SU-DHL-6 (cell line): ENCODE measurements around the gene STK16.

Experiments used
- H2AFZ ChIP-seq: fragments of 200-600 bp; sonication (generic); 2 replicates; pipeline ENCODE4 v1.6.1; 2014; ENCODE audit warnings: low read depth, mild to moderate bottlenecking, moderate library complexity, mixed read lengths, antibody characterized with exemption, low read length; ENCODE audit not compliant: severe bottlenecking
- H3F3A ChIP-seq: fragments of 200-600 bp; shearing (Covaris generic); 2 replicates; pipeline ENCODE4 v1.6.0; 2016; ENCODE audit warnings: antibody characterized with exemption, mild to moderate bottlenecking; ENCODE audit not compliant: insufficient read depth
- H3K27ac ChIP-seq: fragments of 200-600 bp; sonication (generic); 2 replicates; pipeline ENCODE4 v1.5.1; 2016; ENCODE audit warnings: low read depth, mild to moderate bottlenecking, low read length, moderate library complexity, mixed read lengths
- H3K27me3 ChIP-seq: fragments of 200-600 bp; sonication (generic), shearing (Covaris generic); 2 replicates; pipeline ENCODE4 v1.6.0; 2014; ENCODE audit warnings: mild to moderate bottlenecking, low read length
- H3K36me3 ChIP-seq: fragments of 200-600 bp; sonication (generic); 2 replicates; pipeline ENCODE4 v1.6.1; 2014; ENCODE audit warnings: mild to moderate bottlenecking, low read length, mixed read lengths
- H3K4me2 ChIP-seq: fragments of 300-600, 200-600 bp; shearing (Covaris generic), sonication (generic); 2 replicates; pipeline ENCODE4 v1.6.0; 2014; ENCODE audit warnings: low read length, low read depth, mild to moderate bottlenecking; ENCODE audit not compliant: poor library complexity, severe bottlenecking
- H3K4me3 ChIP-seq: fragments of 200-600 bp; sonication (generic); 2 replicates; pipeline ENCODE4 v1.5.1; 2014; ENCODE audit warnings: antibody characterized with exemption, low read length, mild to moderate bottlenecking, mixed read lengths; ENCODE audit not compliant: insufficient read depth, poor library complexity, severe bottlenecking
- H3K79me2 ChIP-seq: fragments of 200-600 bp; sonication (generic); 2 replicates; pipeline ENCODE4 v1.6.1; 2014; ENCODE audit warnings: mild to moderate bottlenecking, low read length, moderate library complexity; ENCODE audit not compliant: insufficient read depth
- H3K9ac ChIP-seq: fragments of 200-600 bp; sonication (generic); 2 replicates; pipeline ENCODE4 v1.7.0; 2014; ENCODE audit warnings: mild to moderate bottlenecking, low read length
- H3K9me2 ChIP-seq: fragments of 200-600 bp; sonication (generic); replicated peaks from 2 replicates; pipeline ENCODE4 v1.6.1; 2014; ENCODE audit warnings: low read length; ENCODE audit not compliant: insufficient read depth
- H3K9me3 ChIP-seq: fragments of 200-600 bp; sonication (generic); 2 replicates; pipeline ENCODE4 v1.6.1; 2014; ENCODE audit warnings: low read length, mixed read lengths; ENCODE audit not compliant: insufficient read depth
- H4K20me1 ChIP-seq: fragments of 200-600 bp; sonication (generic); 2 replicates; pipeline ENCODE4 v1.6.1; 2014; ENCODE audit warnings: low read depth, mild to moderate bottlenecking, antibody characterized with exemption, low read length, moderate library complexity, mixed read lengths
- EZH2phosphoT487 ChIP-seq: fragments of 200-600 bp; sonication (generic), shearing (Covaris generic); conservative IDR thresholded peaks from 2 replicates; pipeline ENCODE4 v1.6.1; 2018; ENCODE audit warnings: mild to moderate bottlenecking, antibody characterized with exemption, low read length, moderate library complexity, mixed read lengths
- TF ChIP-seq, protein P1 (sequence below): fragments of 200-600 bp; sonication (generic); IDR thresholded peaks from one replicate; pipeline ENCODE4 v1.5.1; 2017; ENCODE audit warnings: antibody characterized with exemption, mild to moderate bottlenecking, low read length, moderate library complexity; ENCODE audit not compliant: insufficient read depth, poor library complexity, severe bottlenecking

The STK16 gene

DNA sequence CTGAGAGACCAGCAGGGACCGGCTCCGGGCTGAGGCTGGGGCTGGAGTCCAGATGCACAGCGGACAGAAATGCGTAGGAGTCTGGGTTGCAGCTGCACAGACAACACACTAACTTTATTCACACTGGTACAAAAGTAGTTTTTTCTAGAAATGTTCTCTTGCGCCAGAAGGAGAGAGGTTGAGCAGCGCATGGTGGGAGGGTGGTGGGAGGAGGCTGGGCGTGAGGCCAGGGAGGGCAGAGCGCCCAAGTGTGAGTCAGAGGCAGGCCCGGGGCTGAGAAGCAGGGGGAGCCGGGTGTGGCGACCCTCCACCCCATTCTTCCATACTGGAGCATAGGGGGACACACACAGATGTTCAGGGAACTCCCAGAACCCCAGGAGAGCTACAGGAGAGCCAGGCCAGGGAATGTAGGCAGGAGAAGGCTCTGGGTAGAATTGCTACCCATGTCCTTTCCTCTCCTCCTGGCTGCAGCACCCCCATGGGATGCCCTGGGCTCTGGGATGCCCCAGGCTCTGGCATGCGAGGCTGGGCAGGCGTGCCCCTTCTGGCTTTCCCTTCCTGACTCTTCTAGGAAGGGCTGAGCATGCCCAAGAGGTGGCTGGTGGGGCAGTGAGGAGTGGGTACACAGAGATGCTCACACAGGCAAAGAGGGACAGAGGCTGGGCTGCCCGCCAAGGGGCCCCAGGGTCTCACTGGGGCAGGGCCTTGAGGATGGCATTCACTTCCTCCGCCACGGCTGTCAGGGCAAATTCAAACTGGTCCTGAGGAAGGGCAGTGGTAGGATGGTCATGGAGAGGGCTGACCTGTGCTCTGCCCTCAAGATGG, 44.5 kb downstream of the STK16 start:
- H3K27ac ChIP-seq: no peak overlapping the region
- no peak overlapping the region for H3K4me3 ChIP-seq
- no peaks in the 10 kb centered on the region for H3F3A ChIP-seq
- H3K9me3 ChIP-seq: no peaks in the 10 kb centered on the region
- H3K9me2 ChIP-seq: no peaks in the 10 kb centered on the region
- no peak overlapping the region for H3K9ac ChIP-seq
- H3K27me3 ChIP-seq: no peaks in the 10 kb centered on the region
- TF ChIP-seq, protein P1, sequence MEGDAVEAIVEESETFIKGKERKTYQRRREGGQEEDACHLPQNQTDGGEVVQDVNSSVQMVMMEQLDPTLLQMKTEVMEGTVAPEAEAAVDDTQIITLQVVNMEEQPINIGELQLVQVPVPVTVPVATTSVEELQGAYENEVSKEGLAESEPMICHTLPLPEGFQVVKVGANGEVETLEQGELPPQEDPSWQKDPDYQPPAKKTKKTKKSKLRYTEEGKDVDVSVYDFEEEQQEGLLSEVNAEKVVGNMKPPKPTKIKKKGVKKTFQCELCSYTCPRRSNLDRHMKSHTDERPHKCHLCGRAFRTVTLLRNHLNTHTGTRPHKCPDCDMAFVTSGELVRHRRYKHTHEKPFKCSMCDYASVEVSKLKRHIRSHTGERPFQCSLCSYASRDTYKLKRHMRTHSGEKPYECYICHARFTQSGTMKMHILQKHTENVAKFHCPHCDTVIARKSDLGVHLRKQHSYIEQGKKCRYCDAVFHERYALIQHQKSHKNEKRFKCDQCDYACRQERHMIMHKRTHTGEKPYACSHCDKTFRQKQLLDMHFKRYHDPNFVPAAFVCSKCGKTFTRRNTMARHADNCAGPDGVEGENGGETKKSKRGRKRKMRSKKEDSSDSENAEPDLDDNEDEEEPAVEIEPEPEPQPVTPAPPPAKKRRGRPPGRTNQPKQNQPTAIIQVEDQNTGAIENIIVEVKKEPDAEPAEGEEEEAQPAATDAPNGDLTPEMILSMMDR: no peak
- TF ChIP-seq EZH2phosphoT487: no peak
- H3K36me3 ChIP-seq: no peaks in the 10 kb centered on the region
- no peak overlapping the region for H3K4me2 ChIP-seq
- no peaks in the 10 kb centered on the region for H3K79me2 ChIP-seq
- H4K20me1 ChIP-seq: no peaks in the 10 kb centered on the region
- H2AFZ ChIP-seq: no peak overlapping the region

DNA sequence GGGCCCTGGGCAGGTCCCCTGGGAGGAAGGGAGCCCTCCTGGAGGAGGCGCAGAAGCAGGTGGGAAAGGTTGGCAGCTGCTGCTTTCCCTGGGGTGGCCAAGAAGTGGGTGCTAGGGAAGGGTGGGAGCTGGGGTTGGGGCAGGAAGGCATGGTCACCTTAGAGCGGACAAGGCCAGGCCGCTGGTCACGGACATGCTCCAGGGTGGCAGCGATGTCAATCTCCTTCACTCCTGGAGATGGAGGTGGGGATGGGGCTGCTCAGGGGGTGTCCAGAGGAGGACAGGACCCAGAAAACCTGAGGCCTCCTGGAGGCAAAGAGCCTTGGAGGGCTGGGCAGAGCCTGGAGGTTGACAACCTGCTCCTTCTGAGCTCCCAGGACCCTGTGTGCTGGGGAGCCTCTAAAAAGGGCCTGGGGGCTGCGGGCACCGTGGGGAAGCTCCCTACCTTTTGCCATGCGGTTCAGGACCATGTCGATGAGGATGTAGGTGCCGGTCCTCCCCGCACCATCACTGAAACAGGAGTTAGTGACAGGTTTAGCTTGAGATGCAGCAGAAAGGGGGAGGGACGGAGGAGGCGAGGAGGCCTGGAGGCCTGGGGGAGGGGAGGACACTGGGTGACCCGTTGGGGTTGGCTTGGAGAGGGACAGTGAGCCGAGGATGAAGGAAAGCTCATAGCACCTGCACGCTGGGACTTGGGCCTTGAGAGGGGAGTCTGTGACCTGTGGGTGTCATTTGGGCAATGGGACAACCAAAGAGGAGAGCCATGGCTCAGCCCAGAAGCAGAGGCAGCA, 45.3 kb downstream of the STK16 start:
- no peak overlapping the region for H2AFZ ChIP-seq
- H3K9ac ChIP-seq: no peak overlapping the region
- no peaks in the 10 kb centered on the region for H3K79me2 ChIP-seq
- no peak overlapping the region for H3K4me3 ChIP-seq
- no peaks in the 10 kb centered on the region for H3F3A ChIP-seq
- no peaks in the 10 kb centered on the region for H3K27me3 ChIP-seq
- H3K27ac ChIP-seq: no peak overlapping the region
- H3K36me3 ChIP-seq: no peaks in the 10 kb centered on the region
- no peak overlapping the region for H3K4me2 ChIP-seq
- no peaks in the 10 kb centered on the region for H4K20me1 ChIP-seq
- H3K9me2 ChIP-seq: no peaks in the 10 kb centered on the region
- no peak for TF ChIP-seq EZH2phosphoT487
- TF ChIP-seq, protein P1: no peak
- H3K9me3 ChIP-seq: no peaks in the 10 kb centered on the region

DNA sequence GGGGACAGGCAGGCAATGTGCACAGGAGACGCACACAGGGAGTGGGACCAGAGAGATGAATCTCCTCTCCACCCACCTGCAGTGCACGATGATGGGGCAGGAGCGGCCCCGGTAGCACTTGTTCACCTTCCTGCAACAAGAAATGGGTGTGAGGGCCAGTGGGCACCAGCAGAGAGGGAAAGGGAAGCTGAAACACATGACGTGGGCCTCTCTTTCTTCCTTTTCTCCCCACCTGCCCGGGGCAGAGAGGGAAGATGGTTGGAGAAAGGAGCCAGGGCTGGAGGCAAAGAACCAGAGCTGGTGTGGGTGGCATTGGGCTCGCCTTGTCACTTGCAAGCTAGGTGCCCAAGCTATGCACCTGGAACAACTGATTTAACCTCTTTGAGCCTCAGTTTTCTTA, 46.1 kb downstream of the STK16 start:
- no peak overlapping the region for H3K4me3 ChIP-seq
- H3K4me2 ChIP-seq: no peak overlapping the region
- H3K9me2 ChIP-seq: no peaks in the 10 kb centered on the region
- H3K9ac ChIP-seq: no peak overlapping the region
- H3K27ac ChIP-seq: no peak overlapping the region
- no peaks in the 10 kb centered on the region for H4K20me1 ChIP-seq
- no peaks in the 10 kb centered on the region for H3K9me3 ChIP-seq
- H3K27me3 ChIP-seq: no peaks in the 10 kb centered on the region
- no peaks in the 10 kb centered on the region for H3K79me2 ChIP-seq
- no peaks in the 10 kb centered on the region for H3K36me3 ChIP-seq
- no peaks in the 10 kb centered on the region for H3F3A ChIP-seq
- TF ChIP-seq, protein P1: no peak
- no peak for TF ChIP-seq EZH2phosphoT487
- no peak overlapping the region for H2AFZ ChIP-seq
